Measurements from ENCODE around the gene KDM4B. TPM values are rescaled to one million over a fixed set of nuclear protein-coding genes. Genes with fewer than 3 reads are reported as not detected.
A peak's percentile ranks its signal among the peaks of the same experiment; 100 is the strongest.

Gene KDM4B
- total RNA-seq, 4 donors from 2014 or later: 18.4 to 94.7 (median 25.6) TPM

DNA sequence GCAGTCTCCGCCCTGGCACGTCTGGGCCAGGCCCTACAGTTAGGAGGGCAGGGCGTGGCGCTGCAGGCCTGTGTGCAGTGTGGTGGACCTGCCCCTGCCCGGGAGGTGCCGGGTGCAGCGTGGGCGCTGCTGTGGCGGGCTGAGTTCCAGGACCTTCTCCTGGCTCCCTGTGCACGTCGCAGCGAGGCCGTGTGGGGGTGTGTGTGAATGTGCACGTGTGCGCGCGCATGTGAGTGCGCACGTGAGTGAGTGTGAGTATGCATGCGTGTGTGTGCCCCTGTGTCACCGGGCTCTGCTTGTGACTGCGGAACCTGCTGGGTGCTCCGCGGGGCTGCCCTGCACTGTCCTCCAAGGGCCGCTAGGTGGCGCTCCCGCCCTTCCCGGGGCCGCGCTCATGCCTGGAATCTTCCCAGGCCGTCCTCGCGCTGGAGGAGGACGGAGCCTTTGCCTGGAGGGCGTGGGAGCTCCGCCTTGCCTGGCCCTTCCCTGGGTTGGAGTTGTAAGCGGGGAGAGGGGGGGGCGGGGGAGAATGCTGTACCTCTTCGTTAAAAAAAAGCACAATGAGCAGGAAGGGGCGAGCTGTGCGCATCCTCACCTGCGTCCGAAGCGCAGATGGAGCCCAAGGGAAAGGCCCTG is 79.3 kb downstream of the KDM4B start:
- peak; percentile 80 to 87 for DNase-seq
- Histone ChIP-seq H3K9me3 (no peaks in the 10 kb centered on the region), H3K27ac (peak overlapping the region in 1 of 2 donors; percentile 41), H3K4me1 (peaks cover 0 to 15% of the 10 kb centered on the region in 2 donors), H3K4me3 (no peak overlapping the region), H3K36me3 (no peaks in the 10 kb centered on the region), H3K27me3 (no peaks in the 10 kb centered on the region)
- intact Hi-C loops (cut with DNase I; ENCODE audit: low total_unique reads): loop anchor here (5.0 kb wide), 1 partner anchor 529 kb away; no protein-coding TSS in a partner anchor
- TF ChIP-seq, protein P1, sequence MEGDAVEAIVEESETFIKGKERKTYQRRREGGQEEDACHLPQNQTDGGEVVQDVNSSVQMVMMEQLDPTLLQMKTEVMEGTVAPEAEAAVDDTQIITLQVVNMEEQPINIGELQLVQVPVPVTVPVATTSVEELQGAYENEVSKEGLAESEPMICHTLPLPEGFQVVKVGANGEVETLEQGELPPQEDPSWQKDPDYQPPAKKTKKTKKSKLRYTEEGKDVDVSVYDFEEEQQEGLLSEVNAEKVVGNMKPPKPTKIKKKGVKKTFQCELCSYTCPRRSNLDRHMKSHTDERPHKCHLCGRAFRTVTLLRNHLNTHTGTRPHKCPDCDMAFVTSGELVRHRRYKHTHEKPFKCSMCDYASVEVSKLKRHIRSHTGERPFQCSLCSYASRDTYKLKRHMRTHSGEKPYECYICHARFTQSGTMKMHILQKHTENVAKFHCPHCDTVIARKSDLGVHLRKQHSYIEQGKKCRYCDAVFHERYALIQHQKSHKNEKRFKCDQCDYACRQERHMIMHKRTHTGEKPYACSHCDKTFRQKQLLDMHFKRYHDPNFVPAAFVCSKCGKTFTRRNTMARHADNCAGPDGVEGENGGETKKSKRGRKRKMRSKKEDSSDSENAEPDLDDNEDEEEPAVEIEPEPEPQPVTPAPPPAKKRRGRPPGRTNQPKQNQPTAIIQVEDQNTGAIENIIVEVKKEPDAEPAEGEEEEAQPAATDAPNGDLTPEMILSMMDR (IDR thresholded peaks at IDR 0.05): peak; percentile 98 to 99 (median 98)
- peak in 1 of 2 donors; percentile 25 for TF ChIP-seq POLR2A (IDR thresholded peaks at IDR 0.05)

DNA sequence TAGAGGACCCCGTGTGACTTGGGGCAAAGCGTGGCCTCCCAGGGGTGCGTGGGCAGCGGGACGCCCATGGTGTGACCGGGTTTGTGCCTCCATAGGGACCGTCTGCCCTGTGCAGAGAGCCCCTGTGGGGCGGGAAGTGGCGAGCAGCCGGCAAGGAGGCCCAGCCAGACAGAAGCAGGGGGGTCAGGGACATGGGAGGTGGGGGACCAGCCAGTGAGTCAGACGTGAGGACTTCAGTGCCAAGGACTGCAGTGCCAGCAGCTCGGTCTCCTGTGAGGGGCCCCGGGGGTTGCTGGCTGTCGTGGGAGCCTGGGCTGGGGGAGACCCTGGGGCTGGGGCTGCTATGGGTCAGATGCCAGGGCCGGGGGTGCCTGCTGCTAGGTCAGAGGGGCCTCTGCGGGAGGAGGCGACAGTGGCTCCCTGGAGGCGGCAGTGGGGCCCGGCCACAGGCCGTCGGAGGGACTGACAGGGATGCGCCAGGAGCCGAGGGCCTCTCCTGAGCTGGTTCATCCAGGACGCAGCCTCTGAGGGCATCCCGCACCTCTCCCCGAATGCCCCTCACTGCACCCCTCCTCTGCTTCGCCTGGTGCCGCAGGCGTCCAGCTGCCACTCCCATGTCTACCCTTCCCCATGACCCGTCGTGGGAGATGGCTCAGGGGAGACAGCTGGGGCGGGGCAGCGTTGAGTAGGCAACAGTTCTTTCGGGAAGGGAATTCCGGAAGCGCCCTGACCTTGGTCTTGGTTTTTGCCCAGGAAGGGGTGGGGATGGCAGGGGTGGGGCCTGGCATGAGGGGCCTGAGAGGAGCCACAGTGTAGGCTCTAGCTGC is 80.0 kb downstream of the KDM4B start:
- Histone ChIP-seq H3K27ac (peak overlapping the region in 1 of 2 donors; percentile 41), H3K4me1 (peaks cover 0 to 15% of the 10 kb centered on the region in 2 donors), H3K36me3 (no peaks in the 10 kb centered on the region), H3K4me3 (no peak overlapping the region), H3K27me3 (no peaks in the 10 kb centered on the region), H3K9me3 (no peaks in the 10 kb centered on the region)
- peak; percentile 59 to 61 for DNase-seq
- TF ChIP-seq, protein P1 (IDR thresholded peaks at IDR 0.05): no peak
- TF ChIP-seq POLR2A (IDR thresholded peaks at IDR 0.05): no peak
- intact Hi-C loops (cut with DNase I; ENCODE audit: low total_unique reads): loop anchor here (5.0 kb wide), 1 partner anchor 528 kb away; no protein-coding TSS in a partner anchor

GRCh38 chr19:5049561-5049960 is 80.6 kb downstream of the KDM4B start:
- intact Hi-C loops (cut with DNase I; ENCODE audit: low total_unique reads): loop anchor here (5.0 kb wide), 1 partner anchor 528 kb away; no protein-coding TSS in a partner anchor
- Histone ChIP-seq H3K36me3 (no peaks in the 10 kb centered on the region), H3K9me3 (no peaks in the 10 kb centered on the region), H3K27me3 (no peaks in the 10 kb centered on the region), H3K4me1 (peaks cover 0 to 15% of the 10 kb centered on the region in 2 donors), H3K27ac (no peak overlapping the region), H3K4me3 (no peak overlapping the region)
- no peak for DNase-seq
- TF ChIP-seq, protein P1 (IDR thresholded peaks at IDR 0.05): no peak
- no peak for TF ChIP-seq POLR2A (IDR thresholded peaks at IDR 0.05)

DNA sequence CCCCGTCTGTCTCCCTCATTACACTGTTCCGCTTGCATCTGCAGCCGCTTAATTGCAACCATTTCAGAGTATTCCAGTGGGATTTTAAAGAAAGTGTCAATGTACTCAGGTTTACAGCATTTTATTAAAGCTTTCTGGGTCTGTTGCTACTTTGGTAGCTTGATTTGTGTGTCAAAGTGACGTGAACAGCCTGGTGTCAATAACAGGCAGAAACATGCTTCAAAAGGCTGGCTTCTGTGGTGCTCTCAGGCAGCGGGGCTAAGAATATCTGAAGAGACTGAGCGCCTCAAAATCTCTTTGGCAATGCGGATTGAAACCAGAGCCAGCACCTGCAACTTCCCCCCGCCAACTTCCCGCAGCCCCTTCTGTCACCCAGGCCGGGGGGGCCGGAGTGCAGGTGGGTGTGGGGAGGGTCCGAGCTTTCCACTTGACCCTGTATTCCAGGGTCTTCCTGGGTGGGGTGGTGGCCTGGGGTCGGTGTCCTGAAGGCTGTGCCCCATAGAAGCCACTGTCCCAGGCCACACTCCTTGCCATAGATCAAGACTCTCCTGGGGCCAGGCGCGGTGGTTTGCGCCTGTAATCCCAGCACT is 81.2 kb downstream of the KDM4B start:
- TF ChIP-seq, protein P1 (IDR thresholded peaks at IDR 0.05): no peak
- TF ChIP-seq POLR2A (IDR thresholded peaks at IDR 0.05): no peak
- H3K27ac ChIP-seq: no peak overlapping the region
- H3K9me3 ChIP-seq: no peaks in the 10 kb centered on the region
- H3K27me3 ChIP-seq: no peaks in the 10 kb centered on the region
- no peak overlapping the region for H3K4me3 ChIP-seq
- no peak for DNase-seq
- no peaks in the 10 kb centered on the region for H3K36me3 ChIP-seq
- H3K4me1 ChIP-seq: peaks cover 0 to 15% of the 10 kb centered on the region in 2 donors
- intact Hi-C loops (cut with DNase I; ENCODE audit: low total_unique reads): no loop called here

Measured in uterus (tissue), 4 donors.